Measurements from ENCODE around the gene TRAPPC3. TPM values are rescaled to one million over a fixed set of nuclear protein-coding genes. Genes with fewer than 3 reads are reported as not detected.
A peak's percentile ranks its signal among the peaks of the same experiment; 100 is the strongest.

The TRAPPC3 gene
- total RNA-seq, 1 donor from 2014 or later = 82.4 TPM

GRCh38 chr1:36126797-36127500 is 22.3 kb downstream of the TRAPPC3 start:
- no peak for DNase-seq (ENCODE audit: low read depth)

- DNase-seq (ENCODE audit: low read depth) = no peak
These were observed 23.1 kb downstream of the TRAPPC3 start for GRCh38 chr1:36126005-36126716.

- DNase-seq (ENCODE audit: low read depth) = no peak
These were observed 23.9 kb downstream of the TRAPPC3 start, which contains the start of gene COL8A2 for GRCh38 chr1:36125129-36125991. TSS of gene COL8A2 (minus strand) at chr1:36125222. CDS start at chr1:36100242, 24,980 bp downstream.

- no peak for DNase-seq (ENCODE audit: low read depth)
These were observed 24.7 kb downstream of the TRAPPC3 start for GRCh38 chr1:36124404-36125128.

GRCh38 chr1:36123356-36123755 is 25.9 kb downstream of the TRAPPC3 start:
- DNase-seq (ENCODE audit: low read depth) = no peak

- no peak for DNase-seq (ENCODE audit: low read depth)
These were observed 26.9 kb downstream of the TRAPPC3 start for GRCh38 chr1:36122062-36123030.

- DNase-seq (ENCODE audit: low read depth) = no peak
These were observed 29.8 kb downstream of the TRAPPC3 start for GRCh38 chr1:36119456-36119855.

- DNase-seq (ENCODE audit: low read depth) = no peak
These were observed 30.7 kb downstream of the TRAPPC3 start for GRCh38 chr1:36118447-36119204.

- DNase-seq (ENCODE audit: low read depth) = no peak
These were observed 32.4 kb downstream of the TRAPPC3 start for GRCh38 chr1:36116901-36117300.

GRCh38 chr1:36115931-36116330 is 33.4 kb downstream of the TRAPPC3 start:
- DNase-seq (ENCODE audit: low read depth) = no peak

- peak; percentile 61 for DNase-seq (ENCODE audit: low read depth)
These were observed 34.1 kb downstream of the TRAPPC3 start for GRCh38 chr1:36115200-36115669.

- DNase-seq (ENCODE audit: low read depth) = no peak
These were observed 34.9 kb downstream of the TRAPPC3 start for GRCh38 chr1:36114371-36114770.

GRCh38 chr1:36112823-36113222 is 36.5 kb downstream of the TRAPPC3 start:
- DNase-seq (ENCODE audit: low read depth) = no peak

- no peak for DNase-seq (ENCODE audit: low read depth)
These were observed 38.1 kb downstream of the TRAPPC3 start for GRCh38 chr1:36111151-36111550.

- DNase-seq (ENCODE audit: low read depth) = peak; percentile 80
These were observed 40.1 kb downstream of the TRAPPC3 start for GRCh38 chr1:36109041-36109679.

- no peak for DNase-seq (ENCODE audit: low read depth)
These were observed 41.0 kb downstream of the TRAPPC3 start for GRCh38 chr1:36108314-36108713.

GRCh38 chr1:36107394-36107793 is 41.9 kb downstream of the TRAPPC3 start:
- no peak for DNase-seq (ENCODE audit: low read depth)

- DNase-seq (ENCODE audit: low read depth) = no peak
These were observed 43.0 kb downstream of the TRAPPC3 start for GRCh38 chr1:36106269-36106668.

All from myocyte (in vitro differentiated cells).